WTC11 (cell line): ENCODE measurements around the gene STAC. TPM values are rescaled to one million over a fixed set of nuclear protein-coding genes. Genes with fewer than 3 reads are reported as not detected.

Experiments
- ATAC-seq: fragments of 200-7000 bp; cut with Tn5 transposase; 2 replicates; pipeline ENCODE4 v1.10.0; 2021; ENCODE audit warnings: mild to moderate bottlenecking, moderate library complexity
- CTCF ChIA-PET: fragments of 300-600 bp; sonication (Branson Sonifier 250); formaldehyde crosslinking; loops from one replicate; lab custom pipeline; 2021; ENCODE audit warnings: antibody characterized with exemption; lab: Charles Lee
- POLR2A ChIA-PET: fragments of 350-600 bp; sonication (Branson Sonifier 250); formaldehyde crosslinking; loops from one replicate; lab custom pipeline; 2021; ENCODE audit warnings: antibody characterized with exemption; lab: Charles Lee
- DNase-seq: peaks from one replicate; pipeline ENCODE4 v3.0.0; 2021; ENCODE audit warnings: low spot score
- H3K27ac Mint-ChIP-seq: 2 replicates; pipeline ENCODE4 v1.8.0; 2021; ENCODE audit warnings: mixed read lengths
- H3K27me3 Mint-ChIP-seq: 2 replicates; pipeline ENCODE4 v1.8.0; 2021; ENCODE audit warnings: low read depth, mild to moderate bottlenecking, moderate library complexity, mixed read lengths
- H3K36me3 Mint-ChIP-seq: 2 replicates; pipeline ENCODE4 v1.8.0; 2021; ENCODE audit warnings: mixed read lengths
- H3K4me1 Mint-ChIP-seq: 2 replicates; pipeline ENCODE4 v1.8.0; 2022; ENCODE audit warnings: mixed read lengths
- H3K4me3 Mint-ChIP-seq: 2 replicates; pipeline ENCODE4 v1.8.0; 2021; ENCODE audit warnings: mild to moderate bottlenecking, moderate library complexity, mixed read lengths
- H3K9me3 Mint-ChIP-seq: 2 replicates; pipeline ENCODE4 v1.8.0; 2021; ENCODE audit warnings: mixed read lengths
- E2F5 ChIP-seq: sonication (generic); formaldehyde crosslinking; IDR thresholded peaks from 2 replicates; pipeline ENCODE4 v1.8.1; 2022; ENCODE audit warnings: mild to moderate bottlenecking, moderate library complexity, missing genetic modification reagents
- FOXJ3 ChIP-seq: sonication (generic); formaldehyde crosslinking; IDR thresholded peaks from 2 replicates; pipeline ENCODE4 v1.9.0; 2021; ENCODE audit warnings: missing genetic modification reagents, mild to moderate bottlenecking, borderline replicate concordance
- FOXP4 ChIP-seq: sonication (generic); formaldehyde crosslinking; IDR thresholded peaks from 2 replicates; pipeline ENCODE4 v1.8.0; 2022; ENCODE audit warnings: mild to moderate bottlenecking, missing genetic modification reagents
- GTF2I ChIP-seq: fragments of 250-450 bp; sonication (Bioruptor Pico); conservative IDR thresholded peaks from 2 replicates; pipeline ENCODE4 v1.4.0; 2021; ENCODE audit warnings: mild to moderate bottlenecking
- IRF1 ChIP-seq: sonication (generic); formaldehyde crosslinking; IDR thresholded peaks from 2 replicates; pipeline ENCODE4 v1.8.0; 2023; ENCODE audit warnings: missing genetic modification reagents
- MXD4 ChIP-seq: fragments of 250-450 bp; sonication (Bioruptor Pico); IDR thresholded peaks from 2 replicates; pipeline ENCODE4 v1.8.0; 2021; ENCODE audit warnings: mild to moderate bottlenecking, moderate library complexity, borderline replicate concordance
- RELA ChIP-seq: sonication (generic); formaldehyde crosslinking; IDR thresholded peaks from 2 replicates; pipeline ENCODE4 v1.8.1; 2022; ENCODE audit warnings: missing genetic modification reagents, mild to moderate bottlenecking, borderline replicate concordance
- STAT6 ChIP-seq: sonication (generic); formaldehyde crosslinking; conservative IDR thresholded peaks from 2 replicates; pipeline ENCODE4 v1.8.1; 2023; ENCODE audit warnings: mild to moderate bottlenecking, low read depth, missing genetic modification reagents, moderate library complexity
- TEAD1 ChIP-seq: sonication (generic); formaldehyde crosslinking; IDR thresholded peaks from 2 replicates; pipeline ENCODE4 v1.8.0; 2022; ENCODE audit warnings: mild to moderate bottlenecking, missing genetic modification reagents
- TEAD4 ChIP-seq: sonication (generic); formaldehyde crosslinking; IDR thresholded peaks from 2 replicates; pipeline ENCODE4 v1.8.0; 2022; ENCODE audit warnings: mild to moderate bottlenecking, missing genetic modification reagents
- TP53 ChIP-seq: sonication (generic); formaldehyde crosslinking; IDR thresholded peaks from 2 replicates; pipeline ENCODE4 v1.8.1; 2023; ENCODE audit warnings: mild to moderate bottlenecking, missing genetic modification reagents
- ZBTB21 ChIP-seq: sonication (generic); formaldehyde crosslinking; IDR thresholded peaks from 2 replicates; pipeline ENCODE4 v1.8.1; 2023; ENCODE audit warnings: mild to moderate bottlenecking, missing genetic modification reagents, borderline replicate concordance
- ZNF121 ChIP-seq: sonication (generic); formaldehyde crosslinking; IDR thresholded peaks from 2 replicates; pipeline ENCODE4 v1.8.0; 2023; ENCODE audit warnings: missing genetic modification reagents
- ZNF263 ChIP-seq: sonication (generic); formaldehyde crosslinking; IDR thresholded peaks from 2 replicates; pipeline ENCODE4 v1.8.1; 2022; ENCODE audit warnings: low read depth, mild to moderate bottlenecking, moderate library complexity, missing genetic modification reagents
- ZNF317 ChIP-seq: sonication (generic); formaldehyde crosslinking; IDR thresholded peaks from 2 replicates; pipeline ENCODE4 v1.8.1; 2023; ENCODE audit warnings: low read depth, mild to moderate bottlenecking, moderate library complexity, missing genetic modification reagents, borderline replicate concordance
- total RNA-seq: library from RNA; stranded (reverse); gene quantifications from 3 replicates; pipeline ENCODE4 v1.2.3, GENCODE V29; 2021
- TF ChIP-seq, protein P1 (sequence below): fragments of 250-450 bp; sonication (Bioruptor Pico); IDR thresholded peaks from 2 replicates; pipeline ENCODE4 v1.9.0; 2021; ENCODE audit warnings: mild to moderate bottlenecking
- TF ChIP-seq, protein P2 (sequence below): fragments of 250-450 bp; sonication (Bioruptor Pico); IDR thresholded peaks from 2 replicates; pipeline ENCODE4 v1.9.0; 2021; ENCODE audit warnings: mild to moderate bottlenecking, borderline replicate concordance

The STAC gene
- total RNA-seq, 1 experiment from 2014 or later: 5.6 TPM

DNA sequence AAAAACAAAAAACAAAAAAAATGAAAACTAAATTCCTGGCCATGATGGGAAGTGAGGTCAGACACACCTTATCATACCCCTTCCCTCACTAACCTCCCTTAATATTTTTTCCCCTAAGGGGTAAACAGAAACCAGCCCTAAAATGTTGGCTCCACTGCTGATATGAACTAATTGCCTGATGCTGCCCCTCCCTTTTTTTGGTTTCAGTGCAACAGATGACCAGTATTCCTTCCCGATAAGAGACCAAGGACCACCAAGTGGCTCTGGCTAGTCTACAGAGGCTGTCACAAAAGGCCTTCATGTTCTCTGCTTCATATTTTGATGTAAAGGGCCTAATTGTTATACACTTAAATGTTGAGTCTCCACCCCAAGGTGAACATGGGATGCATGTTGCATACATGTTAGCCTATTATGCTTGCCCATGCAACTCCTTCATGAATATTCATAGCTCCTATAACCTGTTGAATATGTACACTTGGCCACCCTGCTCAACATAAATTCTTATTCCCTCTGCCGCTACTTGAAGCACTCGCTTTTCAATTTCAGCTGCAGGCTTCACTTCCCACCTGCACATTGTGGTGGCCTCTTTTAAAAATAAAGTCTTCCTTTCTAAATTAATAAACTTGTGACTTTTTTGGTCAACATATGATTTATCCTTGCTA lies 12.3 kb upstream of the STAC start (continued):
- TF ChIP-seq RELA (CRISPR knock-in tag) (no peak), STAT6 (CRISPR knock-in tag) (no peak), E2F5 (no peak), ZNF317 (CRISPR knock-in tag) (no peak)

GRCh38 chr3:36372534-36372935 lies 7.8 kb upstream of the STAC start:
- H3K27me3 Mint-ChIP-seq: no peaks in the 10 kb centered on the region
- ATAC-seq: no peak
- H3K27ac Mint-ChIP-seq: no peak overlapping the region
- H3K9me3 Mint-ChIP-seq: no peaks in the 10 kb centered on the region
- DNase-seq: no peak
- H3K4me3 Mint-ChIP-seq: no peak overlapping the region
- TF ChIP-seq TP53 (CRISPR knock-in tag) (no peak), IRF1 (CRISPR knock-in tag) (no peak), FOXJ3 (no peak), ZBTB21 (CRISPR knock-in tag) (no peak), FOXP4 (CRISPR knock-in tag) (no peak), MXD4 (no peak), ZNF317 (CRISPR knock-in tag) (no peak), TEAD1 (CRISPR knock-in tag) (no peak), ZNF263 (CRISPR knock-in tag) (no peak), RELA (CRISPR knock-in tag) (no peak), GTF2I (CRISPR knock-in tag) (no peak), TEAD4 (CRISPR knock-in tag) (no peak), ZNF121 (CRISPR knock-in tag) (no peak)
- TF ChIP-seq, protein P1, sequence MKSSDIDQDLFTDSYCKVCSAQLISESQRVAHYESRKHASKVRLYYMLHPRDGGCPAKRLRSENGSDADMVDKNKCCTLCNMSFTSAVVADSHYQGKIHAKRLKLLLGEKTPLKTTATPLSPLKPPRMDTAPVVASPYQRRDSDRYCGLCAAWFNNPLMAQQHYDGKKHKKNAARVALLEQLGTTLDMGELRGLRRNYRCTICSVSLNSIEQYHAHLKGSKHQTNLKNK: no peak
- TF ChIP-seq, protein P2, sequence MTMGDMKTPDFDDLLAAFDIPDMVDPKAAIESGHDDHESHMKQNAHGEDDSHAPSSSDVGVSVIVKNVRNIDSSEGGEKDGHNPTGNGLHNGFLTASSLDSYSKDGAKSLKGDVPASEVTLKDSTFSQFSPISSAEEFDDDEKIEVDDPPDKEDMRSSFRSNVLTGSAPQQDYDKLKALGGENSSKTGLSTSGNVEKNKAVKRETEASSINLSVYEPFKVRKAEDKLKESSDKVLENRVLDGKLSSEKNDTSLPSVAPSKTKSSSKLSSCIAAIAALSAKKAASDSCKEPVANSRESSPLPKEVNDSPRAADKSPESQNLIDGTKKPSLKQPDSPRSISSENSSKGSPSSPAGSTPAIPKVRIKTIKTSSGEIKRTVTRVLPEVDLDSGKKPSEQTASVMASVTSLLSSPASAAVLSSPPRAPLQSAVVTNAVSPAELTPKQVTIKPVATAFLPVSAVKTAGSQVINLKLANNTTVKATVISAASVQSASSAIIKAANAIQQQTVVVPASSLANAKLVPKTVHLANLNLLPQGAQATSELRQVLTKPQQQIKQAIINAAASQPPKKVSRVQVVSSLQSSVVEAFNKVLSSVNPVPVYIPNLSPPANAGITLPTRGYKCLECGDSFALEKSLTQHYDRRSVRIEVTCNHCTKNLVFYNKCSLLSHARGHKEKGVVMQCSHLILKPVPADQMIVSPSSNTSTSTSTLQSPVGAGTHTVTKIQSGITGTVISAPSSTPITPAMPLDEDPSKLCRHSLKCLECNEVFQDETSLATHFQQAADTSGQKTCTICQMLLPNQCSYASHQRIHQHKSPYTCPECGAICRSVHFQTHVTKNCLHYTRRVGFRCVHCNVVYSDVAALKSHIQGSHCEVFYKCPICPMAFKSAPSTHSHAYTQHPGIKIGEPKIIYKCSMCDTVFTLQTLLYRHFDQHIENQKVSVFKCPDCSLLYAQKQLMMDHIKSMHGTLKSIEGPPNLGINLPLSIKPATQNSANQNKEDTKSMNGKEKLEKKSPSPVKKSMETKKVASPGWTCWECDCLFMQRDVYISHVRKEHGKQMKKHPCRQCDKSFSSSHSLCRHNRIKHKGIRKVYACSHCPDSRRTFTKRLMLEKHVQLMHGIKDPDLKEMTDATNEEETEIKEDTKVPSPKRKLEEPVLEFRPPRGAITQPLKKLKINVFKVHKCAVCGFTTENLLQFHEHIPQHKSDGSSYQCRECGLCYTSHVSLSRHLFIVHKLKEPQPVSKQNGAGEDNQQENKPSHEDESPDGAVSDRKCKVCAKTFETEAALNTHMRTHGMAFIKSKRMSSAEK (CRISPR knock-in tag): no peak
- POLR2A ChIA-PET: no interaction called here
- H3K36me3 Mint-ChIP-seq: no peaks in the 10 kb centered on the region
- CTCF ChIA-PET: interaction anchor here (1.2 kb wide), 1 partner anchor 168 kb away, joined by 3 read pairs; no protein-coding TSS in a partner anchor
- H3K4me1 Mint-ChIP-seq: no peaks in the 10 kb centered on the region
